K562 (cell line): ENCODE data around the gene MEIKIN. TPM values are rescaled to one million over a fixed set of nuclear protein-coding genes. Genes with fewer than 3 reads are reported as not detected.

Experiments
- ATAC-seq: fragments of 200-7000 bp; cut with Tn5 transposase; 3 replicates; pipeline ENCODE4 v1.9.1; 2020; ENCODE audit warnings: moderate library complexity
- BruUV-seq: library from RNA; stranded (reverse); fragments of 400-500 nt; replicated peaks from 2 replicates; lab custom pipeline; 2021; lab: Mats Ljungman, UMichigan
- CTCF ChIA-PET: fragments of 300-600 bp; formaldehyde crosslinking; extraction: SDS; loops from one replicate; lab custom pipeline; 2021; ENCODE audit warnings: low intra/inter-chr PET ratio; lab: Yijun Ruan, JAX
- POLR2A ChIA-PET: fragments of 300-600, 350-650 bp; sonication (Branson Sonifier 250); formaldehyde crosslinking; extraction: SDS; loops from one replicate; lab custom pipeline; 2021; ENCODE audit warnings: antibody characterized with exemption, inconsistent platforms; lab: Yijun Ruan, JAX
- DNase-seq, 4 experiments: peaks; one replicate each; pipeline versions ENCODE4 v3.0.0 to v3.0.0-alpha.2; 2011 to 2018; ENCODE audit warnings: low spot score in 3 of 4, mixed read lengths in 3 of 4; ENCODE audit errors: extremely low read depth in 1 of 4
- FAIRE-seq: peaks from 2 replicates; lab custom pipeline; 2011; peaks lifted over from hg19 to GRCh38; lab: Jason Lieb, UNC
- H2AFZ ChIP-seq: 2 replicates; pipeline ENCODE4 v1.6.0; 2011; ENCODE audit warnings: low read depth, low read length, control low read depth, inconsistent platforms
- H3K27ac ChIP-seq: fragments of 200-600 bp; 3 replicates; pipeline ENCODE4 v1.8.0; 2011; ENCODE audit warnings: low read depth, mild to moderate bottlenecking, control low read depth, inconsistent platforms, low read length, moderate library complexity, mixed read lengths; ENCODE audit errors: extremely low read depth
- H3K27me3 ChIP-seq, 2 experiments: fragments of 300-600 bp in 1 of 2; 2 replicates in 1 of 2; 3 replicates in 1 of 2; pipeline versions ENCODE4 v1.6.0 to v1.8.0; 2011; ENCODE audit warnings: inconsistent platforms in 2 of 2, low read length in 2 of 2, mild to moderate bottlenecking in 1 of 2, mixed read lengths in 1 of 2, moderate library complexity in 1 of 2; ENCODE audit not compliant: control insufficient read depth in 2 of 2, insufficient read depth in 2 of 2
- H3K36me3 ChIP-seq: fragments of 300-600 bp; 3 replicates; pipeline ENCODE4 v1.8.0; 2011; ENCODE audit warnings: mild to moderate bottlenecking, low read length, inconsistent platforms; ENCODE audit not compliant: control insufficient read depth, insufficient read depth
- H3K4me1 ChIP-seq, 2 experiments: fragments of 200-600 bp in 1 of 2; replicated peaks in 1 of 2; 2 replicates in 1 of 2; 3 replicates in 1 of 2; pipeline versions ENCODE4 v1.5.1 to v1.8.0; 2011; ENCODE audit warnings: inconsistent platforms in 2 of 2, low read length in 2 of 2, mild to moderate bottlenecking in 1 of 2, mixed read lengths in 1 of 2, moderate library complexity in 1 of 2; ENCODE audit not compliant: control insufficient read depth in 2 of 2, insufficient read depth in 2 of 2
- H3K4me2 ChIP-seq: 2 replicates; pipeline ENCODE4 v1.6.1; 2011; ENCODE audit warnings: low read length, control low read depth, inconsistent platforms, mixed read lengths; ENCODE audit not compliant: insufficient read depth
- H3K4me3 ChIP-seq: fragments of 200-600 bp; sonication (generic), shearing (Covaris generic); 2 replicates; pipeline ENCODE4 v1.5.1; 2016; ENCODE audit warnings: control low read depth, inconsistent platforms
- H3K79me2 ChIP-seq: fragments of 200-600 bp; 3 replicates; pipeline ENCODE4 v1.8.0; 2011; ENCODE audit warnings: low read length, inconsistent platforms; ENCODE audit not compliant: control insufficient read depth, insufficient read depth
- H3K9ac ChIP-seq, 2 experiments: 2 replicates each; pipeline versions ENCODE4 v1.6.0 to v1.6.1; 2011; ENCODE audit warnings: low read depth in 2 of 2, low read length in 2 of 2, control low read depth in 1 of 2, inconsistent platforms in 1 of 2, mild to moderate bottlenecking in 1 of 2, mixed read lengths in 1 of 2; ENCODE audit not compliant: insufficient read depth in 1 of 2
- H3K9me1 ChIP-seq: one replicate; pipeline ENCODE4 v1.6.0; 2011; ENCODE audit warnings: inconsistent platforms, mild to moderate bottlenecking, low read length, moderate library complexity; ENCODE audit not compliant: control insufficient read depth, insufficient read depth
- H3K9me3 ChIP-seq: replicated peaks from 2 replicates; pipeline ENCODE4 v1.5.1; 2011; ENCODE audit warnings: low read depth, low read length, inconsistent platforms; ENCODE audit not compliant: control insufficient read depth, insufficient read depth
- H4K20me1 ChIP-seq: replicated peaks from 2 replicates; pipeline ENCODE4 v1.6.1; 2011; ENCODE audit warnings: low read length, inconsistent platforms, mixed read lengths; ENCODE audit not compliant: control insufficient read depth, insufficient read depth
- CBFA2T2 ChIP-seq: fragments of 450-650 bp; conservative IDR thresholded peaks from 2 replicates; pipeline ENCODE4 v1.6.1; 2017; ENCODE audit warnings: mild to moderate bottlenecking
- U2AF2 ChIP-seq: fragments of 200-400 bp; formaldehyde crosslinking; optimal IDR thresholded peaks from 2 replicates; pipeline ENCODE3; 2017; ENCODE audit warnings: low read depth, mild to moderate bottlenecking, low read length
- ZMIZ1 ChIP-seq, 2 experiments: fragments of 150-350 bp in 1 of 2; IDR thresholded peaks; 2 replicates each; pipeline ENCODE4 v1.6.1; 2012 to 2016; ENCODE audit warnings: low read depth in 2 of 2, low read length in 2 of 2, mild to moderate bottlenecking in 1 of 2, moderate library complexity in 1 of 2
- ZNF253 ChIP-seq: fragments of 250-450 bp; sonication (Bioruptor Pico); conservative IDR thresholded peaks from 2 replicates; pipeline ENCODE4 v1.6.1; 2021; ENCODE audit warnings: mild to moderate bottlenecking
- in situ Hi-C: fragments of 300-500 bp; cut with MboI; formaldehyde crosslinking; loops from 4 replicates; pipeline ENCODE4 v1.15.0; 2018; ENCODE audit warnings: inconsistent platforms, mixed read lengths
- intact Hi-C: fragments of 100-400 bp; cut with micrococcal nuclease; formaldehyde crosslinking; loops from 2 replicates; pipeline ENCODE4 v1.14.2; 2022
- polyA plus RNA-seq, 8 experiments: library from polyadenylated mRNA; depleted of rRNA in 4 of 8; stranded (reverse) in 5 of 8; unstranded in 3 of 8; fragments of >200 nt; fragmentation: Nextera tagmentation in 2 of 8; fragmentation: Illumina TruSeq in 1 of 8; extraction: Ambion mirVana in 2 of 8; extraction: Trizol in 1 of 8; gene quantifications; 2 replicates each; pipeline versions ENCODE4 v1.2.1 to v1.2.3, GENCODE V29; 2011 to 2014; ENCODE audit warnings: inconsistent platforms in 1 of 8, missing spikeins in 1 of 8
- total RNA-seq, 7 experiments: library from RNA; depleted of rRNA in 6 of 7; stranded (reverse); fragments of >200 nt in 6 of 7; fragmentation: Illumina TruSeq in 2 of 7; extraction: Trizol in 2 of 7; gene quantifications; 2 replicates each; pipeline versions ENCODE4 v1.2.1 to v1.2.3, GENCODE V29; 2011 to 2021; ENCODE audit warnings: low replicate concordance in 1 of 7

The MEIKIN gene
- total and polyA plus RNA-seq, 9 of the 15 experiments (the other 6 are each of a cell fraction or from before 2014, with no cell fraction given), result 0.18 TPM; not detected in 8

- TF ChIP-seq ZMIZ1 (IDR thresholded peaks at IDR 0.05; ENCODE audit: low read depth in 2 of 2, low read length in 2 of 2) (no peak), CBFA2T2 (no peak), U2AF2 (no peak)
- TF ChIP-seq, all 486 proteins: peak for 0
Measured at GRCh38 chr5:131957721-131958441, 12.4 kb upstream of the MEIKIN start (continued).

GRCh38 chr5:131953969-131954368 is 8.5 kb upstream of the MEIKIN start:
- FAIRE-seq, result no peak
- TF ChIP-seq ZNF253 (CRISPR knock-in tag), result no peak
- H3K27ac ChIP-seq, result no peak overlapping the region
- intact Hi-C loops, result no loop called here
- ChIA-PET CTCF (no interaction called here), POLR2A (no interaction called here)
- no TSS peak for BruUV-seq
- H2AFZ ChIP-seq, result no peak overlapping the region
- no peaks in the 10 kb centered on the region for H3K79me2 ChIP-seq
- no peak for DNase-seq
- H3K4me2 ChIP-seq, result no peak overlapping the region
- H3K9ac ChIP-seq, result no peak overlapping the region
- H4K20me1 ChIP-seq, result no peaks in the 10 kb centered on the region
- H3K9me1 ChIP-seq, result no peaks in the 10 kb centered on the region
- no peaks in the 10 kb centered on the region for H3K4me1 ChIP-seq
- no peaks in the 10 kb centered on the region for H3K9me3 ChIP-seq
- H3K27me3 ChIP-seq, result no peaks in the 10 kb centered on the region
- H3K36me3 ChIP-seq, result no peaks in the 10 kb centered on the region
- no peak overlapping the region for H3K4me3 ChIP-seq
- ATAC-seq, result no peak
- in situ Hi-C loops, result no loop called here
